Muscle layer of colon (tissue), 2 donors: ENCODE measurements around the gene TBC1D22A.
"Not testable (repeated sequence)": the region's sequence is repeated elsewhere in the genome, so short reads cannot be mapped to it uniquely, and the experiment has no call there.

Experiments
- H3K27ac ChIP-seq: one replicate; pipeline ENCODE4 v1.7.0; 2013; ENCODE audit warnings: low read depth, mild to moderate bottlenecking, low read length, moderate library complexity
- H3K27me3 ChIP-seq, 2 donors: one replicate each; pipeline ENCODE4 v1.7.0; 2013; ENCODE audit warnings: low read length in 2 of 2, mild to moderate bottlenecking in 2 of 2; ENCODE audit not compliant: insufficient read depth in 2 of 2, control insufficient read depth in 1 of 2
- H3K36me3 ChIP-seq: one replicate; pipeline ENCODE4 v1.7.0; 2013; ENCODE audit warnings: mild to moderate bottlenecking, low read length; ENCODE audit not compliant: insufficient read depth
- H3K4me1 ChIP-seq: one replicate; pipeline ENCODE4 v1.7.0; 2013; ENCODE audit warnings: mild to moderate bottlenecking, low read length; ENCODE audit not compliant: insufficient read depth
- H3K4me3 ChIP-seq, 2 donors: one replicate each; pipeline ENCODE4 v1.7.0; 2013; ENCODE audit warnings: low read length in 2 of 2, low read depth in 1 of 2, mild to moderate bottlenecking in 1 of 2, moderate library complexity in 1 of 2
- H3K9ac ChIP-seq: one replicate; pipeline ENCODE4 v1.7.0; 2013; ENCODE audit warnings: low read length
- H3K9me3 ChIP-seq: one replicate; pipeline ENCODE4 v1.7.0; 2013; ENCODE audit warnings: mild to moderate bottlenecking, low read length
- donor health status: abdominal sarcoma.
- donor health status: Adenocarcinoma of cecum.

TBC1D22A gene

DNA sequence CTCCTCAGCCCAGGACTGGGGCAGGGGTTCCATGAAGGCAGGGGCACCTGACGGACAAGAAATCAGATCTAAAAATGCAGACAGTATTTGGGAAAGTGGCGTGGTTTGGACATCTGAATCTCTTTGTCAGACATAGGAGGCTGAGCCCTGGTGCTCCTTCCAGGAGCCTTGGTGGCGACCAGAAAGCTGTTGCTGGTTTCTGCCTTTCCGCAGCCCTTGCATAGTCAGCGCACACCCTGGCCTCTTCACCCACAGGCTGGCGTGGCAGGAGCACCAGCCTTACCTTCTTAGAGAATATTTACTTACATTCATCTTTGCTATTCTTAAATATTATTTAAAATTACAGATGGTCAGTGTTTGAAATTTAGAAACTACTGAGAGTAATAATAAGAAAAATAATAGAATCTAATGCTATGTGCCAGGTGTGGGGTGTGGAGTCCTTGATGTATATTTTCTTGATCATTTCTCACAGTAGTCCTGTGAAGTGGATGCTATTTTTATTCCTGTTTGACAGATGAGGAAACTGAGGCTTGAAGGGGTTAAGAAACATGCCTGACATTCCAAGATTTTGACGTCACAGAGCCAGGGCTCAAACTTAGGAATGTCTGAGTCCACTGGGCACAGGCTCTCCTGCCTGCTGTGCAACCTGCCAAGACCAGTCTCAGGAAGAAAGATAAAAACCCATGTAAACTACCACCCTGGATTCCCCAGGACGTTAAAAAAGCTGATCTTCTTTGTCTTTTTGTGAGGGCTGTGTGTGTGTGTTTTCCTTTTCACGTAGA is 51.6 kb downstream of the TBC1D22A start:
- H3K9ac ChIP-seq = no peak overlapping the region
- H3K4me1 ChIP-seq = peaks cover 19% of the 10 kb centered on the region
- H3K9me3 ChIP-seq = no peaks in the 10 kb centered on the region
- H3K36me3 ChIP-seq = no peaks in the 10 kb centered on the region
- H3K4me3 ChIP-seq = no peak overlapping the region
- H3K27ac ChIP-seq = no peak overlapping the region
- H3K27me3 ChIP-seq = no peaks in the 10 kb centered on the region

DNA sequence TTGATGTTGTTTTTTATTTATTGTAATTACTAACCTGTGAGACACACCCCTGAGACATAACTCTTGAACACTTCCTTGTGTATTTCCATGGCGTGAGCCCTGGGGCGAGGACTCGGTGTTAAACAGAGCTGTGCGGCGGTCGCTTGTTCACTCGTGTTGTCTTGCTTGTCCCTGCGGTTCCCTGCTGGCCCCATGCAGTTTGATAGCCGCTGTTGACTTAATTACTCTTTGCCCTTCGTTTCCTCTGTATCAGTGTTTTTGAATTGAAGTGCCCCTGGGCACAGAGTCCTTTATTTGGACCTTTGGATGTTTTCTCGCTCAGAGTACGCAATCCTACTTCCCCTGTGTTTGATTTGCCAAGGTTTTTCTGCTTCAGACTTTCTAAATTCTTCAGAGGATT is 52.7 kb downstream of the TBC1D22A start:
- H3K4me3 ChIP-seq = no peak overlapping the region
- H3K9ac ChIP-seq = no peak overlapping the region
- H3K27me3 ChIP-seq = no peaks in the 10 kb centered on the region
- no peaks in the 10 kb centered on the region for H3K9me3 ChIP-seq
- no peak overlapping the region for H3K27ac ChIP-seq
- no peaks in the 10 kb centered on the region for H3K36me3 ChIP-seq
- peaks cover 19% of the 10 kb centered on the region for H3K4me1 ChIP-seq

DNA sequence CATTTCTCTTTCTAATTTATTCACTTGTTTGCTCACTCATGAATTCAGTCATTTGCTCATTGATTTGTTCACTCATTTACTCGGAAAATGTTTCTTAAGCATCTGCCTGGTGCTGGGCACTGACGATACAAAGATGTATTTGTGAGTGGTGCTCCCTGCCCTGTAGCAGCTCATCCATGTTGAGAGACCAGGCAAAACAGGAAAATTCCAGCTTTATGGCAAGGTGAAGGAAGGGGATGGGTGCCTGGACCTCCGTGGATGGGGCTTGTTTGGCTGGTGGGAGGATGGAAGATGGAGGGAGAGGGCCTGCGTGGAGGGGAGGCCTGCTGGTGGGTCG is 53.1 kb downstream of the TBC1D22A start:
- Histone ChIP-seq H3K9me3 (no peaks in the 10 kb centered on the region), H3K4me1 (peaks cover 19% of the 10 kb centered on the region), H3K9ac (no peak overlapping the region), H3K36me3 (no peaks in the 10 kb centered on the region), H3K27me3 (no peaks in the 10 kb centered on the region), H3K27ac (no peak overlapping the region), H3K4me3 (no peak overlapping the region)

DNA sequence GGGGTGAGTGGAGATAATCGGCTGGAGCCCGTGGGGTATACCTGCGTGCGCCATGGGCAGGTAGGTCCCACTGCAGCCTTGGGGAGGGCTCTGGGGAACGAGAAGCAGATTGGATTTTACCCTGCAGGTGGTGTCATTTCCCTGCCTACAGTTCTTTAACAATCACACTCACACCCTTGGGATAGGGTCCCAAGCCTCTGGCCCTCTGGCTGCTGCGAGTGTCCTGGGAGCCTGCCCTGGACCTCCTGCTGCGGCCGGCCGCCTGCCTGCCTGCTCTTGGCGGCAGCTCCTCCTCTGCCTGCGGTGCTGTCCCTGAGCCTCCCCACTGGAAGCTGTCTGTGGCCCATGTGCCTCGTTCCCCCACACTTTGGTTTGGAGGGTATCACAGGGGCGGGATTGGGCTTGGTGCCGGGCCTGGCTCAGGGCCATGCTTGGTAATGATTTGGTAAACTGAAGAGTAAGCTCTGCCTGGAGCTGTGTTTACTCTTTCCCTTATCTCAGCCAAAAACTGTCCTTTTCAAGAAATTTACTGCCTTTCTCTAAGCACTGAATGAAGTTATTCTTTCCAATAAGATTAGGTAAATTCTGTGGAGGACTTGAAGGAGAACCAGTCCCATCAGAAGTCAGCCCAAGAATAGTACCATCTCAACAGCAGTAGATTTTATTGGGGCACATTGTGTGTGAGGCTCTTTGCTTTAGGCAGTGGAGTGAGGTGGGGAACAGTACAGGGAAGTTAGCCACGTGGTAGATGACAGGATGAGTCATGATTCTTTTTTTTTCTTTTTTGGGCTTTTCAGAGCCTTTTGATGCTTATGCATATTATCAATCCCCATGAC is 53.7 kb downstream of the TBC1D22A start:
- Histone ChIP-seq H3K4me3 (peak overlapping the region in 1 of 2 donors; percentile 20), H3K9me3 (no peaks in the 10 kb centered on the region), H3K27ac (no peak overlapping the region), H3K9ac (no peak overlapping the region), H3K27me3 (no peaks in the 10 kb centered on the region), H3K4me1 (peaks cover 19% of the 10 kb centered on the region), H3K36me3 (no peaks in the 10 kb centered on the region)

- peaks cover 19% of the 10 kb centered on the region for H3K4me1 ChIP-seq
- H3K9me3 ChIP-seq, H3K27ac ChIP-seq, H3K4me3 ChIP-seq, H3K36me3 ChIP-seq, H3K27me3 ChIP-seq, H3K9ac ChIP-seq: not testable (repeated sequence)
These were observed 54.9 kb downstream of the TBC1D22A start for GRCh38 chr22:46817390-46817789.

- H3K9ac ChIP-seq = no peak overlapping the region
- no peaks in the 10 kb centered on the region for H3K9me3 ChIP-seq
These were observed 60.8 kb downstream of the TBC1D22A start for GRCh38 chr22:46823248-46823647.

DNA sequence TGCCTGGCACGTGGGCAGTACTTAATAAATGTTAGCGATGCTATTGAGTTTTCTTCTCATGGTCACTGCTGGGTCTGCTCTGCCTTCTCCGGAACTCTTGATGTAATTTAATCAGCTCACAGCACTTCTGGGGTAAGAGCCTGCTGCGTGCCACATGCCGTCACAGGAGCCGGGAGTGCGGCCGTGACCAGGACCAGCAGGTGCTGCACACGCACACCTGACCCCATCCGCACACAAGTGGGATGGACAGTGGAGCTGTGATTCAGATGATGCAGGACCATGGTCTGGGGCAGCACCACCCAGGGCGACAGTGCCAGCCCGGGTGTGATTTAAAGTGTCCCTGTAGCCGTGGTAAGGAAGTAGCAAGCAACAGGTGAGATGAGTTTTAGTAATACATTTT is 61.2 kb downstream of the TBC1D22A start:
- no peak overlapping the region for H3K4me3 ChIP-seq
- H3K27me3 ChIP-seq = no peaks in the 10 kb centered on the region
- no peaks in the 10 kb centered on the region for H3K36me3 ChIP-seq
- peaks cover 6% of the 10 kb centered on the region for H3K4me1 ChIP-seq
- H3K9ac ChIP-seq = no peak overlapping the region
- H3K9me3 ChIP-seq = no peaks in the 10 kb centered on the region
- no peak overlapping the region for H3K27ac ChIP-seq

More at GRCh38 chr22:46823248-46823647, 60.8 kb downstream of the TBC1D22A start:
- Histone ChIP-seq H3K36me3 (no peaks in the 10 kb centered on the region), H3K27me3 (no peaks in the 10 kb centered on the region), H3K4me3 (no peak overlapping the region), H3K4me1 (peaks cover 2% of the 10 kb centered on the region), H3K27ac (no peak overlapping the region)

DNA sequence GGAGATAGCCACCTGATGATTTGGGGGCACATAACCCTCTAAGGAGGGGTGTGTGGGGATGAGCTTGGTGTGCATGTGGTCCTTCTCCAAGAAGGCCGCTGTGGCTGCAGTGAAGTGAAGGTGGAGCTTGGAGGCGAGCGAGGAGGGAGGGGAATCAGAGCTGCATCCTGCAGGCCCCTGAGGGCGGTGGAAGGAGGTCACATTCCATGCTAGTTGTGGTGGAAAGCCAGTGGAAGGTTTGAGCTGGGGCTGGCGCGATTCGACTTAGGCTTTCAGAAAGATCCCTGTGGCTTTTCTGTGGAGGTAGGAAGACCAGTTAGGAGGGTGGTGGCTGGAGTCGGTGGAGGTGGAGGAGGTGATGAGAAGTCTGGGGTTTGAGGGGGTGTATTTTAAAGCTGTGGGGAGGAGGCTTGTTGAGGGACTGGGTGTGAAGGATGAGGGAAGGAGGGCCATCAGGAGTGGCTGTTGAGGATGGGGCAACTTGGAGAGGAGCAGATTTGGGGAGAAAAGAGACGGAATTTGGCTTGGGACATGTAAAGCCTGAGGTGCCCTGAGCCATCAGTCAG is 62.0 kb downstream of the TBC1D22A start:
- Histone ChIP-seq H3K27ac (no peak overlapping the region), H3K4me1 (peaks cover 14% of the 10 kb centered on the region), H3K27me3 (no peaks in the 10 kb centered on the region), H3K9me3 (no peaks in the 10 kb centered on the region), H3K9ac (no peak overlapping the region), H3K4me3 (no peak overlapping the region), H3K36me3 (no peaks in the 10 kb centered on the region)

- no peak overlapping the region for H3K9ac ChIP-seq
- no peaks in the 10 kb centered on the region for H3K36me3 ChIP-seq
- no peaks in the 10 kb centered on the region for H3K27me3 ChIP-seq
- H3K4me1 ChIP-seq = peaks cover 20% of the 10 kb centered on the region
- H3K27ac ChIP-seq = no peak overlapping the region
- H3K4me3 ChIP-seq = no peak overlapping the region
- no peaks in the 10 kb centered on the region for H3K9me3 ChIP-seq
These were observed 62.6 kb downstream of the TBC1D22A start for GRCh38 chr22:46824980-46825544.

- no peaks in the 10 kb centered on the region for H3K9me3 ChIP-seq
- no peaks in the 10 kb centered on the region for H3K27me3 ChIP-seq
- H3K36me3 ChIP-seq = no peaks in the 10 kb centered on the region
- H3K9ac ChIP-seq = no peak overlapping the region
- no peak overlapping the region for H3K27ac ChIP-seq
- peaks cover 34% of the 10 kb centered on the region for H3K4me1 ChIP-seq
- H3K4me3 ChIP-seq = no peak overlapping the region
These were observed 64.1 kb downstream of the TBC1D22A start for GRCh38 chr22:46826438-46827135.
